EH (cell line): ENCODE measurements around the gene FLYWCH2.
A peak's percentile ranks its signal among the peaks of the same experiment; 100 is the strongest.
"Not testable (repeated sequence)": the region's sequence is repeated elsewhere in the genome, so short reads cannot be mapped to it uniquely, and the experiment has no call there.

Source experiments
- DNase-seq: peaks from one replicate; pipeline ENCODE4 v3.0.0-alpha.2; 2015; ENCODE audit warnings: low read depth

Gene FLYWCH2

GRCh38 chr16:2914233-2914632, 31.2 kb downstream of the FLYWCH2 start:
- DNase-seq = no peak

GRCh38 chr16:2915196-2915929, 32.3 kb downstream of the FLYWCH2 start:
- peak; percentile 11 for DNase-seq

- peak; percentile 69 for DNase-seq
Observed at GRCh38 chr16:2919511-2920255, 36.7 kb downstream of the FLYWCH2 start.

- no peak for DNase-seq
Observed at GRCh38 chr16:2923481-2923880, 40.5 kb downstream of the FLYWCH2 start.

- no peak for DNase-seq
Observed at GRCh38 chr16:2924901-2925755, 42.1 kb downstream of the FLYWCH2 start.

- no peak for DNase-seq
Observed at GRCh38 chr16:2925951-2926649, 43.1 kb downstream of the FLYWCH2 start.

GRCh38 chr16:2926650-2926999, 43.6 kb downstream of the FLYWCH2 start:
- no peak for DNase-seq

GRCh38 chr16:2927010-2927646, 44.1 kb downstream of the FLYWCH2 start:
- peak; percentile 83 for DNase-seq

GRCh38 chr16:2928151-2928550, 45.1 kb downstream of the FLYWCH2 start:
- DNase-seq = not testable (repeated sequence)

GRCh38 chr16:2928796-2929195, 45.8 kb downstream of the FLYWCH2 start:
- DNase-seq = no peak

- no peak for DNase-seq
Observed at GRCh38 chr16:2929693-2930092, 46.7 kb downstream of the FLYWCH2 start.

- no peak for DNase-seq
Observed at GRCh38 chr16:2930236-2930635, 47.2 kb downstream of the FLYWCH2 start.

GRCh38 chr16:2931231-2931914, 48.4 kb downstream of the FLYWCH2 start:
- not testable (repeated sequence) for DNase-seq

- DNase-seq = no peak
Observed at GRCh38 chr16:2933136-2933535, 50.1 kb downstream of the FLYWCH2 start.

- DNase-seq = no peak
Observed at GRCh38 chr16:2933701-2934100, 50.7 kb downstream of the FLYWCH2 start.

- DNase-seq = no peak
Observed at GRCh38 chr16:2934450-2934849, 51.4 kb downstream of the FLYWCH2 start.

- DNase-seq = no peak
Observed at GRCh38 chr16:2936436-2937011, 53.5 kb downstream of the FLYWCH2 start.

GRCh38 chr16:2937170-2937569, 54.2 kb downstream of the FLYWCH2 start:
- DNase-seq = no peak

GRCh38 chr16:2938206-2938605, 55.2 kb downstream of the FLYWCH2 start:
- no peak for DNase-seq

- no peak for DNase-seq
Observed at GRCh38 chr16:2939968-2940367, 57.0 kb downstream of the FLYWCH2 start.

GRCh38 chr16:2942045-2942444, 59.0 kb downstream of the FLYWCH2 start:
- no peak for DNase-seq
